H9 (cell line): ENCODE measurements around the gene TMPRSS7. TPM values are rescaled to one million over a fixed set of nuclear protein-coding genes. Genes with fewer than 3 reads are reported as not detected.

Source experiments
- DNase-seq: peaks from one replicate; pipeline ENCODE4 v3.0.0-alpha.2; 2017
- H2AFZ ChIP-seq: one replicate; pipeline ENCODE4 v1.6.1; 2013; ENCODE audit warnings: mild to moderate bottlenecking, low read length, control low read depth, moderate library complexity
- H2AK5ac ChIP-seq: 2 replicates; pipeline ENCODE4 v1.6.1; 2013; ENCODE audit warnings: low read length, control low read depth, mixed read lengths; ENCODE audit not compliant: insufficient read length
- H2BK120ac ChIP-seq: one replicate; pipeline ENCODE4 v1.6.1; 2013; ENCODE audit warnings: low read depth, mild to moderate bottlenecking, low read length, control low read depth, inconsistent platforms; ENCODE audit not compliant: poor library complexity, severe bottlenecking
- H2BK12ac ChIP-seq: 2 replicates; pipeline ENCODE4 v1.6.1; 2013; ENCODE audit warnings: low read length, control low read depth, mixed read lengths, low read depth; ENCODE audit not compliant: insufficient read length
- H2BK15ac ChIP-seq: 2 replicates; pipeline ENCODE4 v1.6.1; 2013; ENCODE audit warnings: low read depth, low read length, control low read depth
- H2BK20ac ChIP-seq: one replicate; pipeline ENCODE4 v1.6.1; 2013; ENCODE audit warnings: low read depth, mild to moderate bottlenecking, low read length, control low read depth, inconsistent platforms; ENCODE audit not compliant: poor library complexity, severe bottlenecking
- H2BK5ac ChIP-seq: 2 replicates; pipeline ENCODE4 v1.6.1; 2013; ENCODE audit warnings: low read length, control low read depth, mixed read lengths; ENCODE audit not compliant: insufficient read length
- H3K14ac ChIP-seq: 2 replicates; pipeline ENCODE4 v1.6.1; 2013; ENCODE audit warnings: low read length, control low read depth; ENCODE audit not compliant: insufficient read depth
- H3K18ac ChIP-seq: 2 replicates; pipeline ENCODE4 v1.6.1; 2013; ENCODE audit warnings: low read depth, mild to moderate bottlenecking, mixed read lengths, low read length, control low read depth; ENCODE audit not compliant: insufficient read length
- H3K23ac ChIP-seq: 2 replicates; pipeline ENCODE4 v1.6.1; 2013; ENCODE audit warnings: low read length, control low read depth, mixed read lengths, low read depth; ENCODE audit not compliant: insufficient read length
- H3K23me2 ChIP-seq: 2 replicates; pipeline ENCODE4 v1.6.1; 2013; ENCODE audit warnings: low read depth, mild to moderate bottlenecking, mixed read lengths, low read length, control low read depth; ENCODE audit not compliant: insufficient read length, poor library complexity, severe bottlenecking
- H3K27ac ChIP-seq: 2 replicates; pipeline ENCODE4 v1.5.1; 2013; ENCODE audit warnings: low read length, control low read depth, mixed read lengths, low read depth; ENCODE audit not compliant: insufficient read length
- H3K27me3 ChIP-seq: 2 replicates; pipeline ENCODE4 v1.6.1; 2013; ENCODE audit warnings: low read length, control low read depth, inconsistent platforms; ENCODE audit not compliant: insufficient read depth
- H3K4ac ChIP-seq: 2 replicates; pipeline ENCODE4 v1.6.1; 2013; ENCODE audit warnings: low read depth, mild to moderate bottlenecking, control low read depth, inconsistent platforms, low read length, moderate library complexity
- H3K4me1 ChIP-seq: 2 replicates; pipeline ENCODE4 v1.6.1; 2013; ENCODE audit warnings: low read length, control low read depth, inconsistent platforms; ENCODE audit not compliant: insufficient read depth
- H3K4me2 ChIP-seq: 2 replicates; pipeline ENCODE4 v1.6.1; 2013; ENCODE audit warnings: low read length, control low read depth, mixed read lengths; ENCODE audit not compliant: insufficient read length, insufficient read depth
- H3K56ac ChIP-seq: 2 replicates; pipeline ENCODE4 v1.6.1; 2013; ENCODE audit warnings: low read depth, mild to moderate bottlenecking, mixed read lengths, low read length, control low read depth; ENCODE audit not compliant: insufficient read length
- H3K79me1 ChIP-seq: 2 replicates; pipeline ENCODE4 v1.6.1; 2013; ENCODE audit warnings: low read depth, mild to moderate bottlenecking, moderate library complexity, low read length, control low read depth, inconsistent platforms; ENCODE audit not compliant: insufficient read depth, poor library complexity, severe bottlenecking
- H3K79me2 ChIP-seq: 2 replicates; pipeline ENCODE4 v1.6.1; 2013; ENCODE audit warnings: low read length, control low read depth, inconsistent platforms; ENCODE audit not compliant: insufficient read depth
- H3K9ac ChIP-seq: 2 replicates; pipeline ENCODE4 v1.6.1; 2013; ENCODE audit warnings: low read length, control low read depth, mixed read lengths; ENCODE audit not compliant: insufficient read length; ENCODE audit errors: extremely low read depth
- H3K9me3 ChIP-seq: one replicate; pipeline ENCODE4 v1.6.1; 2013; ENCODE audit warnings: low read depth, low read length, inconsistent platforms; ENCODE audit not compliant: control insufficient read depth
- H3T11ph ChIP-seq: one replicate; pipeline ENCODE4 v1.6.1; 2013; ENCODE audit warnings: mild to moderate bottlenecking, low read length, control low read depth, inconsistent platforms
- H4K20me1 ChIP-seq: one replicate; pipeline ENCODE4 v1.6.1; 2013; ENCODE audit not compliant: control insufficient read depth, insufficient read length, insufficient read depth
- H4K5ac ChIP-seq: 2 replicates; pipeline ENCODE4 v1.6.1; 2013; ENCODE audit warnings: low read depth, mild to moderate bottlenecking, mixed read lengths, low read length, control low read depth; ENCODE audit not compliant: insufficient read length
- H4K8ac ChIP-seq: replicated peaks from 2 replicates; pipeline ENCODE4 v1.6.1; 2013; ENCODE audit warnings: low read length, control low read depth, mixed read lengths, low read depth; ENCODE audit not compliant: insufficient read length
- H4K91ac ChIP-seq: 2 replicates; pipeline ENCODE4 v1.6.1; 2013; ENCODE audit warnings: low read depth, mild to moderate bottlenecking, moderate library complexity, mixed read lengths, low read length, control low read depth; ENCODE audit not compliant: insufficient read length
- H3K27ac Mint-ChIP-seq, 3 experiments: 2 replicates in 2 of 3; 3 replicates in 1 of 3; pipeline ENCODE4 v1.8.0; 2020 to 2021; ENCODE audit warnings: mixed read lengths in 3 of 3, mild to moderate bottlenecking in 1 of 3, moderate library complexity in 1 of 3
- H3K27me3 Mint-ChIP-seq: 2 replicates; pipeline ENCODE4 v1.8.0; 2021; ENCODE audit warnings: low read depth, mild to moderate bottlenecking, moderate library complexity, mixed read lengths
- H3K36me3 Mint-ChIP-seq, 3 experiments: 2 replicates in 2 of 3; 3 replicates in 1 of 3; pipeline ENCODE4 v1.8.0; 2020 to 2021; ENCODE audit warnings: low read depth in 3 of 3, mixed read lengths in 3 of 3; ENCODE audit not compliant: insufficient read depth in 1 of 3
- H3K4me1 Mint-ChIP-seq, 2 experiments: 2 replicates each; pipeline ENCODE4 v1.8.0; 2020; ENCODE audit warnings: mixed read lengths in 2 of 2
- H3K4me3 Mint-ChIP-seq, 2 experiments: 2 replicates in 1 of 2; 3 replicates in 1 of 2; pipeline ENCODE4 v1.8.0; 2020 to 2021; ENCODE audit warnings: mild to moderate bottlenecking in 2 of 2, mixed read lengths in 2 of 2, moderate library complexity in 1 of 2
- H3K9me3 Mint-ChIP-seq, 2 experiments: 2 replicates in 1 of 2; 3 replicates in 1 of 2; pipeline ENCODE4 v1.8.0; 2020; ENCODE audit warnings: mild to moderate bottlenecking in 2 of 2, mixed read lengths in 2 of 2, moderate library complexity in 1 of 2
- WGBS: extraction: QIAGEN DNeasy Blood & Tissue Kit; methylation state at CpG from one replicate; pipeline ENCODE4 v1.1.7; 2013; ENCODE audit warnings: missing lambda C conversion rate, low lambda C conversion rate, mixed read lengths; ENCODE audit not compliant: insufficient read length; ENCODE audit errors: extremely low coverage; 5-methylcytosine and 5-hydroxymethylcytosine counted together
- total RNA-seq: library from RNA; stranded (reverse); gene quantifications from 2 replicates; pipeline ENCODE4 v1.2.1, GENCODE V29; 2021
- TF ChIP-seq, protein P1 (sequence below): fragments of 200-600 bp; sonication (generic); conservative IDR thresholded peaks from 3 replicates; pipeline ENCODE4 v1.8.0; 2021; ENCODE audit warnings: antibody characterized with exemption, mild to moderate bottlenecking

TMPRSS7 gene
- total RNA-seq, 1 experiment from 2014 or later: not detected

DNA sequence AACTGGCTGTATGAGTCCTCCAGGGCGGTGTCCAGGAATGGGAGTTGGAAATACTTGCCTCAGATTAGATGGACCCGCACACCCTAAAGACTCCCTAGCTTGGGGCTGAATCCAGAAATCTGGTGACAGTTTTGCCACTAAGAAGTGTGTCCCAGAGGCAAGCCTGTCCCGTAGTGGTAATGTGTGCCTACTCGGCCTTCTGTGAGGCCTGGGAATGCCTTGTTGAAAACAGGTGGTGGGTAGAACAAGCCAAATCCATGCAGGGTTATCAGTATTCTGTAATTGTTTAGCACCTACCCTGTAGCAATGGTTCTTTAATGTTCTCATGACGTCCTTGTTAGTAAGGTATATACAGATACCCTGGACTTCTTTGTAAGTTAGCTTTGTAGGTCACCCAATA lies 53.2 kb downstream of the TMPRSS7 start:
- Histone ChIP-seq H2BK120ac (no peak overlapping the region), H4K20me1 (no peaks in the 10 kb centered on the region), H3K4me1 (peaks cover 8% of the 10 kb centered on the region; the same call in 1 of the 2 replicates), H3K79me1 (no peaks in the 10 kb centered on the region), H3K18ac (no peak overlapping the region), H3K4ac (no peak overlapping the region), H3K56ac (no peak overlapping the region), H3T11ph (no peak overlapping the region), H3K27ac (no peak overlapping the region), H3K23ac (no peak overlapping the region), H2BK12ac (no peak overlapping the region), H4K5ac (no peak overlapping the region), H4K8ac (no peak overlapping the region), H2BK15ac (no peak overlapping the region), H2AFZ (no peak overlapping the region), H3K14ac (no peak overlapping the region), H3K9ac (no peak overlapping the region), H3K23me2 (peaks cover 12% of the 10 kb centered on the region), H2AK5ac (no peak overlapping the region), H3K27me3 (no peaks in the 10 kb centered on the region; the same call in 1 of the 2 replicates), H3K79me2 (peaks cover 2% of the 10 kb centered on the region; the same call in 1 of the 2 replicates), H2BK20ac (no peak overlapping the region), H2BK5ac (no peak overlapping the region), H3K9me3 (no peaks in the 10 kb centered on the region), H4K91ac (no peak overlapping the region), H3K4me2 (peak overlapping the region; percentile 92)
- peak overlapping the region; percentile 86 to 95 for H3K4me3 Mint-ChIP-seq
- H3K4me1 Mint-ChIP-seq: peaks cover 29 to 38% of the 10 kb centered on the region in 2 experiments
- no CpG with 5 or more reads among the region's 5 CpGs for WGBS
- H3K36me3 Mint-ChIP-seq: peaks cover 0 to 2% (median 0%) of the 10 kb centered on the region in 3 experiments; a peak in 2 of 7 replicates
- no peak overlapping the region for H3K27ac Mint-ChIP-seq
- H3K27me3 Mint-ChIP-seq: peaks cover 22% of the 10 kb centered on the region
- DNase-seq: no peak
- no peaks in the 10 kb centered on the region; a peak in 1 of 5 replicates for H3K9me3 Mint-ChIP-seq
- TF ChIP-seq, protein P1, sequence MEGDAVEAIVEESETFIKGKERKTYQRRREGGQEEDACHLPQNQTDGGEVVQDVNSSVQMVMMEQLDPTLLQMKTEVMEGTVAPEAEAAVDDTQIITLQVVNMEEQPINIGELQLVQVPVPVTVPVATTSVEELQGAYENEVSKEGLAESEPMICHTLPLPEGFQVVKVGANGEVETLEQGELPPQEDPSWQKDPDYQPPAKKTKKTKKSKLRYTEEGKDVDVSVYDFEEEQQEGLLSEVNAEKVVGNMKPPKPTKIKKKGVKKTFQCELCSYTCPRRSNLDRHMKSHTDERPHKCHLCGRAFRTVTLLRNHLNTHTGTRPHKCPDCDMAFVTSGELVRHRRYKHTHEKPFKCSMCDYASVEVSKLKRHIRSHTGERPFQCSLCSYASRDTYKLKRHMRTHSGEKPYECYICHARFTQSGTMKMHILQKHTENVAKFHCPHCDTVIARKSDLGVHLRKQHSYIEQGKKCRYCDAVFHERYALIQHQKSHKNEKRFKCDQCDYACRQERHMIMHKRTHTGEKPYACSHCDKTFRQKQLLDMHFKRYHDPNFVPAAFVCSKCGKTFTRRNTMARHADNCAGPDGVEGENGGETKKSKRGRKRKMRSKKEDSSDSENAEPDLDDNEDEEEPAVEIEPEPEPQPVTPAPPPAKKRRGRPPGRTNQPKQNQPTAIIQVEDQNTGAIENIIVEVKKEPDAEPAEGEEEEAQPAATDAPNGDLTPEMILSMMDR: no peak
